ENCODE measurements around the gene FCHSD1.

GRCh38 chr5:141664733-141665461, 13.7 kb upstream of the FCHSD1 start:
- peak; percentile 96 for TF ChIP-seq CTCF (conservative IDR thresholded peaks at IDR 0.05; ENCODE audit: low read length)
- TF ChIP-seq EZH2phosphoT487 (IDR thresholded peaks at IDR 0.05; ENCODE audit: borderline replicate concordance, low read depth, low read length), result no peak

All from OCI-LY7 (cell line).